LNCAP (cell line): Measurements from ENCODE around the gene DMRT2.

Experiments used
- CTCF ChIP-seq: fragments of 450-650 bp; IDR thresholded peaks from 2 replicates; pipeline ENCODE4 v1.5.1; 2017; ENCODE audit warnings: mild to moderate bottlenecking

The DMRT2 gene

GRCh38 chr9:1050125-1050895 lies at the start of gene DMRT2:
Gene DMRT2, plus strand, starts transcription at chr9:1050357. Its CDS starts 1,257 bp downstream, at chr9:1051614.
- no peak for TF ChIP-seq CTCF

DNA sequence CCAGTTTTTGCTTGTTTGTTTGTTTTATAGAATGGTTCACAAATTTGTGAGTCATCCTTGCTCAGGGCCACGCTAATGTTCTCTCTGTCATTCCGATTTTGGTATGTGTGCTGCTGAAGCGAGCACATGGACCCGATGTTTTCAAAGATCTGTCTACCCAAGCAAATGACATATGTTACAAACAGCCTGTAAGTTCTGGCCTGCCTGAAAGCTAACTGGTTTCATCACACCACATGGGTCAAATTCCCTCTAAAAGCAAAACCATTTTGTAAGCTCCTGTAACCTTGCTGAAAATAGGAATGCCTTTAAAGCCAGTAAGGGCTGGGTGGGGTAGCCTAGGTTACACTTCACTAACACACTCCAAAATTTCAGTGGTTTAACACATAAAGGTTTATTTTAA lies 48.3 kb upstream of the DMRT2 start:
- TF ChIP-seq CTCF, result no peak

GRCh38 chr9:1002678-1003077 lies 47.5 kb upstream of the DMRT2 start:
- TF ChIP-seq CTCF, result no peak

DNA sequence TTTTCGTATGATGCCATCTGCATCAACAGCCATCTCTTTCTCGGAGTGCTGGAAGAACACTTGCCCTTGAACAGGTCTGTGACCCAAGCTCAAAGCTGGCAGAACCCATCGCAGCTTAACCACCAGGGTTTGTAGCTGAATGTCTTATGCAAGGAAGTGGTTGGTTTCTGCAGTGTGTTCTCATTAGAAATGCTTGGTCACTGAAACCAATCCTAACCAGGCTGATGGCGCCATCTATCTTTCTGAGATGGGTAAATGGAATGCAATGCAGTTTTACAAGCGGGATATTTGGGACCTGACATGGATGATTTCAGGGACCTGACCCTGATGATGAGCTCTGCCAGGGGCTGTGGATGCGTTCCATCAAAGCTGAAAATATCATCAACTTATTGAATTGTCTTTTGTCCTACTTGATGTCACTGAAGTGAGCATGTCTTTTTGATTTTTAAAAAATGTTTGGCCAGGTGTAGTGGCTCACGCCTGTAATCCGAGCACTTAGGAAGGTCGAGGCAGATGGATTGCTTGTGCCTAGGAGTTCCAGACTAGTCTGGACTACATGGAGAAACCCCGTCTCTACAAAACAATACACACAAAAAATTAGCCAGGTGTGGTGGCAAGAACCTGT lies 45.0 kb upstream of the DMRT2 start:
- peak; percentile 58; the same call in 1 of the 2 replicates for TF ChIP-seq CTCF

DNA sequence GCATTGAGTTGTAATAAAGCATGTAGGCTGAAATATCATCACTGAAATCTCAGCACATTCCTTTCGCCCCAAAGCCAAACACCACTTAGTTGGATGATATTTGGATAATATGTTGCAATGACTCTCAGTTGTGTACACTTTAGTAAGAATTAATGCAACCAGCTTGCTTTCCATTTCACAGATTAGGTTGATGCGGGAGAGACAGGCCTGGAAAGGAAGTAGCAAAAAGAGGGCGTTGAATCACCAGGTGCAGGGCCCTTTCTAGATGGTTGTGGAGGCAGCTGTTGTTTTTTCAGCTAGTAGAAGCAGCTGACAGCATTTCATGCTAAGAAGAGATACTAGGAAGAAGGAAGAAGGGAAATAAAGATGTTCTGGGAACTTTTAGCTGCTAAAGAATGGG lies 42.8 kb upstream of the DMRT2 start:
- no peak for TF ChIP-seq CTCF

GRCh38 chr9:1008216-1008615 lies 41.9 kb upstream of the DMRT2 start:
- TF ChIP-seq CTCF, result no peak

GRCh38 chr9:1009101-1009707 lies 41.0 kb upstream of the DMRT2 start:
- TF ChIP-seq CTCF, result peak; percentile 95
